Common myeloid progenitor, CD34-positive (primary cell): Measurements from ENCODE around the gene TRIM39.

Source experiments
- CTCF ChIA-PET: fragments of 350-600 bp; sonication (Branson Sonifier 250); formaldehyde crosslinking; loops from one replicate; lab custom pipeline; 2021; ENCODE audit warnings: antibody characterized with exemption; lab: Charles Lee
- POLR2A ChIA-PET: fragments of 350-600 bp; sonication (Branson Sonifier 250); formaldehyde crosslinking; loops from one replicate; lab custom pipeline; 2021; ENCODE audit warnings: antibody characterized with exemption; lab: Charles Lee
- DNase-seq, 3 donors: peaks; one replicate each; pipeline versions ENCODE4 v3.0.0 to v3.0.0-alpha.2; 2013
- H3K27ac ChIP-seq, 2 experiments: 1 replicate in 1 of 2; 2 replicates in 1 of 2; pipeline ENCODE4 v1.7.0; 2013; ENCODE audit warnings: inconsistent platforms in 2 of 2, low read length in 2 of 2, mild to moderate bottlenecking in 2 of 2, low read depth in 1 of 2, moderate library complexity in 1 of 2; ENCODE audit not compliant: severe bottlenecking in 2 of 2, insufficient read depth in 1 of 2, poor library complexity in 1 of 2
- H3K27me3 ChIP-seq, 5 experiments: replicated peaks in 2 of 5; 1 replicate in 3 of 5; 2 replicates in 2 of 5; pipeline versions ENCODE4 v1.6.1 to v1.7.0; 2013; ENCODE audit warnings: low read length in 4 of 5, mild to moderate bottlenecking in 2 of 5, moderate library complexity in 2 of 5, inconsistent platforms in 1 of 5; ENCODE audit not compliant: insufficient read depth in 5 of 5, control insufficient read depth in 4 of 5
- H3K36me3 ChIP-seq, 4 experiments: 1 replicate in 2 of 4; 2 replicates in 2 of 4; pipeline versions ENCODE4 v1.6.1 to v1.7.0; 2013; ENCODE audit warnings: low read length in 3 of 4, control low read depth in 1 of 4, mild to moderate bottlenecking in 1 of 4; ENCODE audit not compliant: control insufficient read depth in 4 of 4, insufficient read depth in 4 of 4
- H3K4me1 ChIP-seq, 4 experiments: 1 replicate in 3 of 4; 2 replicates in 1 of 4; pipeline versions ENCODE4 v1.6.1 to v1.7.1; 2013; ENCODE audit warnings: low read length in 3 of 4, mild to moderate bottlenecking in 3 of 4, control low read depth in 1 of 4, inconsistent platforms in 1 of 4, moderate library complexity in 1 of 4; ENCODE audit not compliant: control insufficient read depth in 4 of 4, insufficient read depth in 4 of 4; ENCODE audit errors: control extremely low read depth in 1 of 4
- H3K4me3 ChIP-seq, 7 experiments: 1 replicate in 4 of 7; 2 replicates in 3 of 7; pipeline versions ENCODE4 v1.5.1 to v1.7.0; 2013; ENCODE audit warnings: mild to moderate bottlenecking in 7 of 7, low read length in 6 of 7, moderate library complexity in 6 of 7, inconsistent platforms in 2 of 7, low read depth in 2 of 7, control low read depth in 1 of 7; ENCODE audit not compliant: insufficient read depth in 4 of 7, control insufficient read depth in 1 of 7; ENCODE audit errors: extremely low read depth in 1 of 7
- H3K9me3 ChIP-seq, 5 experiments: 1 replicate in 4 of 5; 2 replicates in 1 of 5; pipeline versions ENCODE4 v1.6.1 to v1.7.1; 2013; ENCODE audit warnings: low read length in 4 of 5, mild to moderate bottlenecking in 2 of 5, inconsistent platforms in 1 of 5, low read depth in 1 of 5, moderate library complexity in 1 of 5; ENCODE audit not compliant: control insufficient read depth in 4 of 5, insufficient read depth in 2 of 5; ENCODE audit errors: control extremely low read depth in 1 of 5
- WGBS: methylation state at CpG from one replicate; pipeline ENCODE4 v1.1.5; 2013; ENCODE audit not compliant: insufficient coverage; 5-methylcytosine and 5-hydroxymethylcytosine counted together

The TRIM39 gene

DNA sequence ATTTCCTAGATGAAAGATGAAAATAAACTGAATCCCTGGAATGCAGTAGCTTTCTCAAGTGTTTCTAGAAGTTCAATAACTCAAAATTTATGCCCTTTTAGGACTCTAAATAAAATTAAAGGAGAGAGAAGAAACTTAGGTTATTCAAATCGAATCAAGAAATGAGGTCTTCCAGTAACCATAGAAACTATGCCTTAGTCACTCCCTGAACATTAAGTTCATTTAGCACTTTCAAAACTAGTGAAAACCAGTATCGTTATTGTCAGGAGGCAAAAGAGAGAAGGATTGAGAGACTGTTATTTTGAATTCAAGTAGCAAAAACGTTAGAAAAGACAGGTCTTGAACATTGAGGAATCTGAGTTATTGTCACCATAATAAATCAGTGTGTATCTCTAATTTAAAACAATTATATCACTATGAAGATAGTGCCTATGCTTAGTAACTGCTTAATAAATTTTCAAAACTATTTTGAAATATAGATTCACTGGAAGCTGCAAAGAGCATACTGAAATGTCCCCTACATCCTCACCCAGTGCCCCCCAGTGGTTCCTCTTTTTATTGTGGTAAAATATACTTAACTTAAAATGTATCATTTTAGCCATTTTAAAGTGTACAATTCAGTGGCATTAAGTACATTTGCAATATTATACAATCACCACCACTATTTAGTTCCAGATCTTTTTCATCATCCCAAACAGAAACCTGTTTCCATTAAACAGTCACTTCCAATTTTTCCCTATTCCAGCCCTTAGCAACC, 22.9 kb downstream of the TRIM39 start:
- ChIA-PET CTCF (interaction anchor here (1.1 to 1.2 kb wide), 2 partner anchors 115 to 121 kb away, joined by 3 to 4 read pairs; no protein-coding TSS in a partner anchor), POLR2A (no interaction called here)
- no CpG with 5 or more reads among the region's 3 CpGs for WGBS
- Histone ChIP-seq H3K4me3 (no peak overlapping the region), H3K27ac (no peak overlapping the region), H3K27me3 (peaks cover 0 to 14% (median 6%) of the 10 kb centered on the region in 5 experiments), H3K9me3 (no peaks in the 10 kb centered on the region), H3K4me1 (peaks cover 3 to 11% (median 4%) of the 10 kb centered on the region in 4 experiments), H3K36me3 (peaks cover 0 to 11% (median 6%) of the 10 kb centered on the region in 4 experiments)
- DNase-seq, result peak in 2 of 3 donors; percentile 40 to 42

GRCh38 chr6:30350524-30350923, 23.8 kb downstream of the TRIM39 start:
- Histone ChIP-seq H3K36me3 (peaks cover 0 to 11% (median 6%) of the 10 kb centered on the region in 4 experiments), H3K9me3 (no peaks in the 10 kb centered on the region), H3K27me3 (peaks cover 0 to 23% (median 6%) of the 10 kb centered on the region in 5 experiments), H3K27ac (no peak overlapping the region), H3K4me3 (no peak overlapping the region), H3K4me1 (peaks cover 3 to 11% (median 4%) of the 10 kb centered on the region in 4 experiments)
- ChIA-PET POLR2A (no interaction called here), CTCF (interaction anchor here (1.5 kb wide), 1 partner anchor 39 kb away, joined by 3 read pairs; no protein-coding TSS in a partner anchor)
- DNase-seq, result peak in 2 of 3 donors; percentile 19
- no CpG with 5 or more reads among the region's 1 CpG for whole genome bisulfite sequencing

DNA sequence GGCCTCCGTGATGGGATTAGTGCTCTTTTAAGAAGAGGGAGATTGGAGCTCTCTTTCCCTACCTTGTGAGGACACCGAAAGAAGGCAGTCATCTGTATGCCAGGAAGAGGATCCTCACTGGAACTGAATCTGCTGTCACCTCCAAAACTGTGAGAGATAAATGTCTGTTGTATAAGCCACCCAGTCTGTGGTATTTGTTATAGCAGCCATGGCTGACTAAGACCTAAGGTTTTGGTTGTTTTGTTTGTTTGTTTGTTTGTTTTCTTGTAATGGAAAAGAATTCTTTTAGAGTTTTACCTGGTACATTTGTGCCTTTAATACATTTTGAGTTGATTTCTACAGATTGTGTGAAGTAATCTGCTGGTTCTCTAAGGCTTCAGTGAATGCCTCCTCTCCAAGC, 25.8 kb downstream of the TRIM39 start:
- ChIA-PET POLR2A (no interaction called here), CTCF (interaction anchor here (0.7 to 1.9 kb wide), 4 partner anchors 45 to 134 kb away, joined by 3 to 6 read pairs (median 4); no protein-coding TSS in a partner anchor)
- H3K27me3 ChIP-seq, result peaks cover 2 to 37% (median 12%) of the 10 kb centered on the region in 5 experiments
- WGBS, result no CpG with 5 or more reads among the region's 2 CpGs
- no peak overlapping the region for H3K4me3 ChIP-seq
- DNase-seq, result no peak
- H3K9me3 ChIP-seq, result no peaks in the 10 kb centered on the region
- H3K27ac ChIP-seq, result no peak overlapping the region
- peaks cover 0 to 7% (median 0%) of the 10 kb centered on the region in 4 experiments for H3K4me1 ChIP-seq
- peaks cover 0 to 3% (median 0%) of the 10 kb centered on the region in 4 experiments for H3K36me3 ChIP-seq

- CTCF ChIA-PET, result interaction anchor here (1.1 kb wide), 1 partner anchor 11 kb away, joined by 5 read pairs; no protein-coding TSS in a partner anchor
- WGBS, result 83% methylated on average over 1 of the region's 4 CpGs
- POLR2A ChIA-PET, result no interaction called here
These were observed 28.6 kb downstream of the TRIM39 start for GRCh38 chr6:30355281-30355680.

DNA sequence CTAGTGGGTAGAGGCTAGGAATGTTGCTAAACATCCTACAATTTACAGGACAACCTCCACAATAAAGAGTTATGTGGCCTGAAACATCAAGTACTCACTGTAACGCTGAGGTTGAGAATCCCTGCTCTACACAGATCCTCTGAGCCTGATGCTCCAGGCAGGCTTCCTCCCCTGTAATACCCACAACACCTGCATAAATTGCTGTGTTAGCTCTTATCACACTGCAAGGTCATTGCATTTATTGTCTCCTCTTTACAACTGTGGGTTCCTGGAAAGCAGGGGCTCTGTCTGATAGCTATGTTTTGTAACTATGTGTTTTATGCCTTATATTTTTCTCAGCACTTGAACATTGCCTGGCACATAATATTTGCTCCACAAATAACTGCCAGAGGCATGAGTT, 29.8 kb downstream of the TRIM39 start:
- no peaks in the 10 kb centered on the region for H3K9me3 ChIP-seq
- peaks cover 28 to 76% (median 34%) of the 10 kb centered on the region in 5 experiments for H3K27me3 ChIP-seq
- WGBS, result 90% methylated on average over 1 of the region's 1 CpG
- no peak overlapping the region for H3K27ac ChIP-seq
- ChIA-PET CTCF (interaction anchor here (1.0 to 1.5 kb wide), 5 partner anchors 10 to 140 kb away, joined by 3 to 6 read pairs (median 5); no protein-coding TSS in a partner anchor), POLR2A (no interaction called here)
- H3K4me1 ChIP-seq, result peaks cover 0 to 8% (median 4%) of the 10 kb centered on the region in 4 experiments
- no peak for DNase-seq
- H3K36me3 ChIP-seq, result no peaks in the 10 kb centered on the region
- no peak overlapping the region for H3K4me3 ChIP-seq

More at GRCh38 chr6:30355281-30355680, 28.6 kb downstream of the TRIM39 start:
- DNase-seq, result no peak
- Histone ChIP-seq H3K4me3 (no peak overlapping the region), H3K4me1 (peaks cover 0 to 8% (median 4%) of the 10 kb centered on the region in 4 experiments), H3K27ac (no peak overlapping the region), H3K27me3 (peaks cover 21 to 64% (median 28%) of the 10 kb centered on the region in 5 experiments), H3K36me3 (no peaks in the 10 kb centered on the region), H3K9me3 (no peaks in the 10 kb centered on the region)

DNA sequence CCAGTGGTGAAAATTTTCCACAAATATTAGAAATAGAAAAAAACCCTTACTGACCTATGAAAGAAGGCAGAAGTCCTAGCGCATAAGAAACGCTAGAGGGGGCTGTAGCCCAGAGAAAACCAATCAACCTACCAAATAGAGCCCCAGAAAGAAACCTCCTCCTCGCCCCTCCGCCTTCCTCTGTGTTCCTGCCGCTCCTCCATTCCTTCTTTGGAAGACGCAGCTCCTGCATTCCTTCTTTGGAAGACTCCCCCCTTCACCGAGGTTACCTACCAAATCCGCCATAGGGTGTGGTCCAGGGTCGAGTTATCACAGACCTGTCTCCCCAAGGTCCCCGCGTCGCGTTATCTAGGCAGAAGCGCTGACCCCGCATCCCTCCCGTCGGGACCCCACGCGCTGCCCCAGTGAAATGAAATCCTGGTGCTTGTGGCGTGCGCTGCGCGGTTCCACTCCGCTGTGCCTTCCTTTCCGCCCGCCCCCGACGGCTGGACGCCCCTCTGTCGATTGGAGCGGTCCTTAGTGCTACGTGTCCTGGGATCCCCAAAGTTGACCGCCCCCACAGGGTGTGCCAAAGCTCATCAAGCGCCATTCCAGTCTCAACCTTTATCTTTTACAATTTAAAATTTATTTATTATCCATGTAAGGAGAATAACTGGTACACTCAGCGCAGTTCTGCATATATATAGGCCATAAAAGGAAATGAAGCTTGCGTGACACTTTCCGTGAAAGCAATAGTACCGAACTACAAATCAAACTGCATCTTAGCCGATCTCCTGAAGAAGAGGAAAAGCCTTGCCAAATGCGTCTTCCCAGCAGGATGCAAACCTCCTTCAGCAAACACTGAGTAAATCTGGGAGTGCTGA, 31.2 kb downstream of the TRIM39 start:
- no peaks in the 10 kb centered on the region for H3K36me3 ChIP-seq
- WGBS, result 2% methylated on average over 36 of the region's 40 CpGs
- H3K27ac ChIP-seq, result no peak overlapping the region
- H3K9me3 ChIP-seq, result peaks cover 0 to 4% (median 3%) of the 10 kb centered on the region in 5 experiments
- peaks cover 29 to 83% (median 39%) of the 10 kb centered on the region in 5 experiments for H3K27me3 ChIP-seq
- CTCF ChIA-PET, result interaction anchor here (0.9 to 3.5 kb wide), 8 partner anchors 9 to 142 kb away, joined by 3 to 21 read pairs (median 4); no protein-coding TSS in a partner anchor
- peak overlapping the region in 5 of 7 experiments; percentile 32 to 57 (median 46) for H3K4me3 ChIP-seq
- DNase-seq, result peak; percentile 79 to 85 (median 79)
- peaks cover 0 to 8% (median 4%) of the 10 kb centered on the region in 4 experiments for H3K4me1 ChIP-seq
- POLR2A ChIA-PET, result no interaction called here
